ENCODE results near the gene EGFR. TPM values are rescaled to one million over a fixed set of nuclear protein-coding genes. Genes with fewer than 3 reads are reported as not detected.

The EGFR gene
- total RNA-seq, 3 donors from 2014 or later, result 61.9 to 164 (median 65.0) TPM

- H3K36me3 ChIP-seq, result no peaks in the 10 kb centered on the region
- DNase-seq (ENCODE audit: low spot score in 2 of 2), result no peak
- H3K27me3 ChIP-seq, result no peaks in the 10 kb centered on the region
- TF ChIP-seq CTCF (IDR thresholded peaks at IDR 0.05) (no peak), POLR2A (IDR thresholded peaks at IDR 0.05) (no peak), POLR2AphosphoS5 (IDR thresholded peaks at IDR 0.05) (no peak)
- intact Hi-C loops (cut with DNase I; ENCODE audit: low total_unique reads), result no loop called here
- H3K27ac ChIP-seq, result peak overlapping the region in 1 of 2 donors; percentile 20
- no peak overlapping the region for H3K4me3 ChIP-seq
- H3K4me1 ChIP-seq, result no peaks in the 10 kb centered on the region
- no peaks in the 10 kb centered on the region for H3K9me3 ChIP-seq
Observed at GRCh38 chr7:55189146-55189766, 170.4 kb downstream of the EGFR start.

GRCh38 chr7:55189878-55190436, 171.1 kb downstream of the EGFR start:
- intact Hi-C loops (cut with DNase I; ENCODE audit: low total_unique reads), result no loop called here

GRCh38 chr7:55190511-55191160, 171.8 kb downstream of the EGFR start:
- Histone ChIP-seq H3K4me3 (no peak overlapping the region), H3K27me3 (no peaks in the 10 kb centered on the region), H3K4me1 (no peaks in the 10 kb centered on the region), H3K27ac (no peak overlapping the region), H3K9me3 (no peaks in the 10 kb centered on the region), H3K36me3 (no peaks in the 10 kb centered on the region)
- no peak for DNase-seq (ENCODE audit: low spot score in 2 of 2)
- no peak for TF ChIP-seq CTCF (IDR thresholded peaks at IDR 0.05)
- TF ChIP-seq POLR2AphosphoS5 (IDR thresholded peaks at IDR 0.05), result no peak
- no peak for TF ChIP-seq POLR2A (IDR thresholded peaks at IDR 0.05)
- intact Hi-C loops (cut with DNase I; ENCODE audit: low total_unique reads), result no loop called here

More at GRCh38 chr7:55189878-55190436, 171.1 kb downstream of the EGFR start:
- Histone ChIP-seq H3K4me1 (no peaks in the 10 kb centered on the region), H3K36me3 (no peaks in the 10 kb centered on the region), H3K4me3 (no peak overlapping the region), H3K9me3 (no peaks in the 10 kb centered on the region), H3K27ac (peak overlapping the region in 1 of 2 donors; percentile 20), H3K27me3 (no peaks in the 10 kb centered on the region)
- DNase-seq (ENCODE audit: low spot score in 2 of 2), result no peak
- no peak for TF ChIP-seq POLR2A (IDR thresholded peaks at IDR 0.05)
- TF ChIP-seq POLR2AphosphoS5 (IDR thresholded peaks at IDR 0.05), result no peak
- no peak for TF ChIP-seq CTCF (IDR thresholded peaks at IDR 0.05)

- Histone ChIP-seq H3K27ac (no peak overlapping the region), H3K4me1 (no peaks in the 10 kb centered on the region), H3K9me3 (no peaks in the 10 kb centered on the region), H3K4me3 (no peak overlapping the region), H3K27me3 (no peaks in the 10 kb centered on the region), H3K36me3 (no peaks in the 10 kb centered on the region)
- TF ChIP-seq POLR2A (IDR thresholded peaks at IDR 0.05) (no peak), POLR2AphosphoS5 (IDR thresholded peaks at IDR 0.05) (no peak), CTCF (IDR thresholded peaks at IDR 0.05) (no peak)
- intact Hi-C loops (cut with DNase I; ENCODE audit: low total_unique reads), result no loop called here
- DNase-seq (ENCODE audit: low spot score in 2 of 2), result peak in 1 of 2 donors; percentile 14
Observed at GRCh38 chr7:55191161-55191925, 172.5 kb downstream of the EGFR start.

Data from breast epithelium (tissue), 4 donors.